ENCODE data around the gene GNB1L.

Gene GNB1L

DNA sequence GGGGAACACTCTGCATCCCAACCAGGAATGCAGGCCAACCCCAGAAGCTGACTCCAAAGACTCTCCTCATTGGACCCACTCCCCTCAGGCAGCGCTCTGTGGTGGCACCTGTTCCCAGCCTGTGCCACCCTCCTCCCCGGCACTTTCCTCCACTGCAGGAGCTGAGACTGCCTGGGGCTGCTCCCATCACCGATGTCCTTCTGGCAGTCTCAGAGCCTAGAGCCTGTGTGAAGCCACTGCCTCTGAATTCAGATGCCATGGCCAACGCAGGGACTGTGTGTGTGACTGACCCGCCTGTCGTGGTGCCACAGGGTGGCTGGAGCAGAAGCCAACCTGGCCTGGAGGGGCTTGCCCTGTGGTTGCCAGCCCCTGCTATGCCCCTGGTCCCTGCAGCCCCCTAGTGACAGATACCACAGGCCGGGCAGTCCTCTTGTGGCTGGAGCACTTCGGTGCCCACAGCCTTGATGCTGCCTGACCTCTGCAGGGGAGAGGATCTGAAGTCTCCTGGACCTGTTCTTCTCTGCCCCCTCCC is 50.9 kb downstream of the GNB1L start:
- H3K4me3 ChIP-seq (ENCODE audit: low read depth, low read length), result no peak overlapping the region
- TF ChIP-seq, protein P1, sequence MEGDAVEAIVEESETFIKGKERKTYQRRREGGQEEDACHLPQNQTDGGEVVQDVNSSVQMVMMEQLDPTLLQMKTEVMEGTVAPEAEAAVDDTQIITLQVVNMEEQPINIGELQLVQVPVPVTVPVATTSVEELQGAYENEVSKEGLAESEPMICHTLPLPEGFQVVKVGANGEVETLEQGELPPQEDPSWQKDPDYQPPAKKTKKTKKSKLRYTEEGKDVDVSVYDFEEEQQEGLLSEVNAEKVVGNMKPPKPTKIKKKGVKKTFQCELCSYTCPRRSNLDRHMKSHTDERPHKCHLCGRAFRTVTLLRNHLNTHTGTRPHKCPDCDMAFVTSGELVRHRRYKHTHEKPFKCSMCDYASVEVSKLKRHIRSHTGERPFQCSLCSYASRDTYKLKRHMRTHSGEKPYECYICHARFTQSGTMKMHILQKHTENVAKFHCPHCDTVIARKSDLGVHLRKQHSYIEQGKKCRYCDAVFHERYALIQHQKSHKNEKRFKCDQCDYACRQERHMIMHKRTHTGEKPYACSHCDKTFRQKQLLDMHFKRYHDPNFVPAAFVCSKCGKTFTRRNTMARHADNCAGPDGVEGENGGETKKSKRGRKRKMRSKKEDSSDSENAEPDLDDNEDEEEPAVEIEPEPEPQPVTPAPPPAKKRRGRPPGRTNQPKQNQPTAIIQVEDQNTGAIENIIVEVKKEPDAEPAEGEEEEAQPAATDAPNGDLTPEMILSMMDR (IDR thresholded peaks at IDR 0.05; ENCODE audit: low read depth, low read length), result no peak

DNA sequence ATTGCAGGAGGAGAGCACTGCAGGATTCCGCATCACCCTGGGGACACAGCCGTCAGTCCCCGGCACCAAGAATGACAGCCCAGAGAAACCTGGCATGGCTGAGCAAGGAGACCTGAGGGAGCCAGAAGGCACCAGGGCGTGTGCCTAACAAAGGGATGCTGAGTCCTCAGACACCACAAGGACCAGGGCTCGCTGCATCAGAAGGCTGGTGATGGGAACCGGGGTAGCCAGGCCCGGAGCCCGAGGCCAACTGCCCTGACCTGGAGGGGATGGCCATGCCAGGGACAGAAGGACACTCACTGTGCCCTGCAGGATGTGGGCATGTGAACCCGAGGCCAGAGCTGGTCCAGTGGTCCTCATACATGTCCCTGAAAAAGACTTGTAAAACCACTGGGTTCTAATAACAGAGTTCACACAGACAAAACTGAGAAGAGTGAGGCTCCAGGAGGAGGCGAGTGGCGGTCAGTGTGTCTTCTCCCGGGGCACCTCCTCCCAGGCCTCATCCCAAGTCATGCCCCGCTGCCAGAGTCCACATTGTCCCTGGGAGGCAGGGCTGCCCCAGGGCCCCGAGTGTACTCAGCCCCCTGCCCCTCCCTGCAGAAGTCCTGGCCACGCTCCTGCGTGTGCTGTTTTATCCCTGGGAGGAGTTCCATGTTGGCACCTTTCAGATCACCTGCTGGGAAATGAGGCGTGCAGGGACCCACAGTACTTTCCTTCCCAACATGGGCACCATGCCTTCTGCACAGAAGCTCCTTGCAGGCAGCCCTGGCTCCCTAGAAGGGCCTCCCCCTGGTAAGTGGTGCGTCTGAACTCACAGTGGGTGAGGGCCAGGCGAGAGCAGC is 51.6 kb downstream of the GNB1L start:
- no peak overlapping the region for H3K4me3 ChIP-seq (ENCODE audit: low read depth, low read length)
- TF ChIP-seq, protein P1 (IDR thresholded peaks at IDR 0.05; ENCODE audit: low read depth, low read length), result no peak

DNA sequence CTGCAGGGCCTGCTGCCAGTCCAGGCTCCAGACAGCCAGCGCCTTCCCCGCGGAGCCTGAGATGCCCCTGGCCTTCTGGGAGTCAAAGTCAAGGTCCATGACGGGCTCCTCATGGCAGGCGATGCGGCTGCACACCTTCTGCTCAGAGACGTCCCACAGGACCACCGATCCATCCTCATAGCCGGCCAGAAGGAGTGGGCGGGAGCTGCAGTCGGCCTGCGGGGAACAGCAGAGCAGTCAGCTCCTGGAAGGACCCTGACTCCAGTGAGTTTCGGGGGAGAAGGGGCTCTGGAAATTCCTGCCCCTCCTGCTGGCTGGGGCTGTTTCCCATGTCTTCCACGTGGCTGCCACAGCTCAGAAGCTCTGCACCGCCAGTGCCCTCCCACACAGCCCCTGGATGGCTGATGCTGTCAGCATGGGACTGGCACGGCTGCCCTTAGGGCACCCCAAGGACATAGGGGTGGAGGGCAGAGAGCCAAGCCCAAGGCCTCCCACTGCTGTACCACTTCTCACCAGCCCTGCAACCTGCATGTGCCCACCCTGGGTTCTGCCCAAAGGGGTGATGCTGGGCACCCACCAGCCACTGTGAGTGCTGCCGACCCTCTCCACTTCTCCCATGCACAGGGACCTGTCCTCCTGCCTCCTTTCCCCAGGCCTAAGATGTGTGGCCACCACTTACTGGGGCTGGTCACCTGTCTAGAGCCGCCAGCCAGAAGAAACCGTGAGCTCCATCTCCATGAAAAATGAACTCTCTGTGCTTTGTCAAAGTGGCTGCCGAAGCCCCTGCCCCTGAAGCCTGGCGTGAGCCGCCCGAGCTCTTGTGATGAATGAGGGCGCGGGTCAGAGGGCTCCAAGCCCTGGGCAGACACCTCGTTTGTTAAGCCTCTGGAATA is 52.4 kb downstream of the GNB1L start:
- TF ChIP-seq, protein P1 (IDR thresholded peaks at IDR 0.05; ENCODE audit: low read depth, low read length), result no peak
- no peak overlapping the region for H3K4me3 ChIP-seq (ENCODE audit: low read depth, low read length)

DNA sequence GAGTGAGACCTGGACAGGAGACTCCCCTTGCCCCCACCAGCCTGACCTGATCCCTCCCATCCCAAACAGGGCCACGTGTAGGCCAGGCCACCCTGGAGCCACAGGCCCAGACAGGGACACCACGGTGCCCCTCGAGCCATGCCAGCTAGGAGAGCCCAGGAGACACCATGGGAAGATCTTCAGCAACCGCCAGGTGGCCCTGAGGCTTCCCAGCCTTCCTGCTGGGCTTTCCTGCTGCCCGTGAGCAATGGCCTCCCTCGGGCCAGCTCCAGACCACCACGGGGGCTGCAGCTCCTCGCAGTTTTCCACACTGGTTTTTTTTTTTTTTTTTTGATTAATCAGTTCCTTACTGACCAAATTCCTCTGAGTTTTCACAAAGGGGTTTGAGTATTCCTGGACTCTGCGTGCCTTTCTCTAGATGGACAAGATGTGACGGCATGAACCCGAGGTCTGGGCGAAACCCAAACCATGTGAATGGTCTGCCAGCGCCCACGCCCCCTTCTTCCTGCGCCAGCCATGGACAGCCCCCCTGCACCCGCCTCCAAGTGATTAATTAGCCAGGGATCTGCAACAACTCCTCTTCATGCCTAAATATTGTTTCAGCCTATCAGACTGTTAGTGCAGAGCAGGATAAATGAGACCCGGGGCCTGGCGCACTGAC is 53.2 kb downstream of the GNB1L start:
- H3K4me3 ChIP-seq (ENCODE audit: low read depth, low read length), result no peak overlapping the region

DNA sequence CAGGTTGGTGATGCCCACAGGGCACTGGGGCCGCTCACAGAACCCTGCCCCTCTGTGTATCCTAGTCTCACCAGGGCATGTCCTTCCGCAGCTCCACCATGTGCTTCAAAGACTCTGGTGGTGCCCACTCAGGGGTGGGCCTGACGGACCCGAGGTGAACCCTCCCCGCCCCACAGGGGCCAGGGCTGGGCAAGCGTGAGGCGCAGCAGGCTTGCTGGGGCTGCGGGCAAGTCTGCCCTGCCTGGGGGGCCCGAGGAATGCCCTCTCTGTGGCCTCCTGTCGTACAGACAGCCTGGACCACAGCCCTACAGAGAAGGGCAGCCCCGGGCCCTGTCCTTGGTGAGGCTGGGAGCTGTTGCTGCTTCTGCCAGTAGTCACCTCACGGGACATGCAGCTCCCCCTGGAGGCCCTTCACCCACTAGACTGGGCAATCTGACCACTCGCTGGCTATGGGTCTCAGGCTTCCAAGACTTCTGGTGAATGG is 53.9 kb downstream of the GNB1L start:
- TF ChIP-seq, protein P1 (IDR thresholded peaks at IDR 0.05; ENCODE audit: low read depth, low read length), result peak; percentile 49
- no peak overlapping the region for H3K4me3 ChIP-seq (ENCODE audit: low read depth, low read length)

More for the DNA sequence above, 53.2 kb downstream of the GNB1L start:
- TF ChIP-seq, protein P1 (IDR thresholded peaks at IDR 0.05; ENCODE audit: low read depth, low read length), result no peak

DNA sequence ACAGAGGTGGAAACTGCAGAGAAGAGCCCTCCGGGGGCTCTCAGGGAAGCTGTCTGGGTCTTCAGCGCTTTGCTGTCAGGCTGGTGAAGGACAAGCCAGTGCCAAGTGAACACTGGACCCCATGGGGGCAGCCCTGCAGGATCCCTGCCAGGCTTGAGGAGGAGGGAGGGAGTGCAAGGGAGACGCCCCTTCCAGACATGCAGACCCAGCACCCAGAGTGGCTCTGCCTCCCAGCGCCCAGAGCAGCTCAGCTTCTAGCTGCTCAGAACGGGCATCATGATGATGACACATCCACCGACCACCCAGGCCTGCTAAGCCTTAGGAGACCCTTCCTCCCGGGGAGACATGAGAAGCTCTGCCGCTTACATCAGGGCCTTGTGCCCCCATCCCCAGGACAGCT is 54.4 kb downstream of the GNB1L start:
- no peak overlapping the region for H3K4me3 ChIP-seq (ENCODE audit: low read depth, low read length)
- TF ChIP-seq, protein P1 (IDR thresholded peaks at IDR 0.05; ENCODE audit: low read depth, low read length), result no peak
